Erythroblast (primary cell): ENCODE results near the gene DCAF15.
A peak's percentile ranks its signal among the peaks of the same experiment; 100 is the strongest.

Experiments used
- DNase-seq, 2 experiments: peaks; one replicate each; lab custom pipeline; 2025; lab: John Stamatoyannopoulos, UW
- GATA1 ChIP-seq: IDR thresholded peaks from 2 replicates; pipeline ENCODE4 v1.6.1; 2011; ENCODE audit warnings: low read depth, mild to moderate bottlenecking, control low read depth, low read length, moderate library complexity
- POLR2A ChIP-seq: IDR thresholded peaks from 2 replicates; pipeline ENCODE4 v1.6.1; 2011; ENCODE audit warnings: mild to moderate bottlenecking, low read length

Gene DCAF15

DNA sequence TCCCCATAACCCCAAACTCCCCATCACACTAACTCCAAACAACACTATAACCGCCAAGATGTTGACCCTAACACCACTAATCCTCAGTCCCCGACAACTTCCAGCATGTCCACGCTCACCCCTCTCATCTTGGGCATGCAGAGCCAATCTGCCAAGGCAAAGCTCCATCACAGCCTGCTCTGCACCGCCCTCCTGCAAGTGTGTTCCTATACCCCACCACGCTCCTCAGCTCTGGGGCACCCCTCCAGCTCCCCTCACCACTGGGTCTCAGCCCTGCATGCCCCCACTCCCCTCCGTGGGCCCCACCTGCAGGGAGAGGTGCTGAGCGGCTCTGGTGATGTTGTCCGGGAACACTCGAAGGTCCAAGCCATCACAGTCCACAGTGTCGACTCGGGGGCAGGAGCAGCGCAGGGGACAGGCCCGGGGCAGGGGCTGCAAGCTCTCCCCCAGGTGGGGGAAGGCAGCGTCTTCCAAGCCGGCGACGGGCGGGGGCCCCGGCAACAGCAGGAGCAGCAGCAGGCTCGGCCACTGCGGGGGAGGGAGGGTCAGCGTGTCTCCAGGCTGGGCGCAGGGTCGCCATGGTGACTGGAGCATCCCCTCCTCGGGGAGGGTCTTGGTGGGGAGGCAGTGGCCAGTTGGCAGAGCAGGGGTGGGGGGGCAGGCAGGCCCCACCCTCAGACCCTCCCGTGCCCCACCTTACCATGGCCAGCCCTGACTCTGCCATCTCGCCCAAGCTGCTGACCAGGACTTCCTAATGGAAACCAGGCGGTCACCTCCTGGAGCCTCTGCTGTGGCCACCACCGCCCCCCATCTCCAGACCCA is 14.6 kb upstream of the DCAF15 start:
- TF ChIP-seq GATA1 (no peak), POLR2A (no peak)
- DNase-seq: no peak

GRCh38 chr19:13938301-13939064 is 13.8 kb upstream of the DCAF15 start, which contains the start of gene PODNL1:
Gene PODNL1, minus strand, starts transcription at chr19:13938417. Its CDS starts 236 bp downstream, at chr19:13938181.
- TF ChIP-seq POLR2A: no peak
- TF ChIP-seq GATA1: no peak
- DNase-seq: no peak

DNA sequence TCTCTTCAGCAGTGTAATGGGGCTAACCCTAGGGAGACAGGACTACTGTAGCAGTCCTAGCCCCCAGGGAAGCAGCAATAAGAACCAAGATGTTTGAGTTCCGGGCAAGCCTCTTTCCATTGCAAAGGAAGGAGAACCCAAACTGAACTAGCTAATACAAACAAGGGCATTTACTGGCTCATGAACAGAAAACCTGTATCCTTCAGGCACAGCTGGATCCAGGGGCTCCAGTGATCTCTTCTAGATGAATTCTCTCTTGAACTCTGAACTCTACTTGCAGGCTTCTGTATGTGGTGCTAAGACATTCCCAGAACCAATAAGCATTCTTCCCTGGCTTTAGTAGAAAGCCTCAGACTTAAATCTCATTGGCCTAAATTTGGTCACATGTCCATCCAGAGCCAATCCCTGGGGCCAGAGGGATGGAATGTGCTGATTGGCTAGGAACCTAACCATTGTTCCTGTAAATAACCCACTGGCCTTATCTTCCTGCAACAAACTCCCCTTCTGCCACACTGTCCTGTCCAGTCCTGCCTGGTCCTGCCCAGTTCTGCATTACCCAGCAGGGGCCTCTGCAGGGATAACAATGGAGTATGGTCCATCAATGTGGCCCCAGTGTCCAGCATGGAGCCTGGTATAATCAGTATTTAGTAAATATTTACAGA is 10.2 kb upstream of the DCAF15 start:
- TF ChIP-seq GATA1 (no peak), POLR2A (no peak)
- DNase-seq: peak in 1 of 2 experiments; percentile 27

DNA sequence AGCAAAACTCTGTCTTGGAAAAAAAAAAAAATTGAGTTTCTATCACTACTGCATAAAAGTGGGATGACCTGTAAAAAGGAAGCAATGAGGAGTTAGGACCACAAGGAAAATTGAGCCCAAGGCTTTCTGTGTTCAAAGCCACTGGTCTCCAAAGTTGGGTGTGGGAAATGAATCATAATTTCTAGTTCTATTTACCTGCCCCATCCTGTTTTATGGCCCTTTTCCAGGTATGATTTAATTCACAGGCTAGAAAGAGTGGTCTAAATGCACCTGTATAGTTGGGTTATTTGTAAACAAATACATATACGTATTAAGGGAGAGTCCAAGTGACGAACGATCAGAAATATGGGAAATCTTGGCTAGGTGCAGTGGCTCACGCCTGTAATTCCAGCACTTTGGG is 5.9 kb upstream of the DCAF15 start:
- no peak for DNase-seq
- TF ChIP-seq GATA1 (no peak), POLR2A (no peak)

DNA sequence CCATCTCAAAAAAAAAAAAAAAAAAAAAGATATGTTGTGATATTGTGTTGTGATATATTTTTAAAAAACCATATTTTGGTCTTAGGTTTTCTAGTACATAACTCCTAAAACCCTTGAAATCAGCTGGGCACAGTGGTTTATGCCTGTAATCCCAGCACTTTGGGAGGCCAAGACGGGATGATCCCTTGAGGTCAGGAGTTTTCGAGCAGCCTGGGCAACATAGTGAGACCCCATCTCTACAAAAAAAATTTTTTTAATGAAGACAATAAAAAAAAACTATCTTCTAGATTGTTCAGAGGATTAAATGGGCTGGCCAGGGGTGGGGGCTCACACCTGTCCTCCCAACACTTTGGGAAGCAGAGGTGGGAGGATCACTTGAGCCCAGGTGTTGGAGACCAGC is 1.3 kb upstream of the DCAF15 start:
- no peak for TF ChIP-seq POLR2A
- no peak for TF ChIP-seq GATA1
- DNase-seq: no peak

DNA sequence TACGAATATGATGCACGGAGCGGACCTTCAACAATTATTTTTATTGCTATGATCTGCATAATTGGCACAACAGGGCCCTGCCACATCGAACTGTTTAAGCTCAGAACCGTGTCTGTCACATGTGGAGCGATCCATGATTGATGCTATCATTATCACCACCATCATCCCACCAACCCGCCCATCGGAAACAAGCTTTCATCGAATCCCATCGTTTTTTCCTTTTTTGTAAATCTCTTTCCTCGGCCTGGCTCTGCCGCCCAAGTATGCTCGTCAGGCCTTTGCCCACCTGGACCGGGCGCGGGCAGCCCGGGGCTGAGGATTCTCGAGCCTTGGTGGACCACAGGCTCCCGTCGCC is 533 bp upstream of the DCAF15 start:
- DNase-seq: no peak
- no peak for TF ChIP-seq GATA1
- TF ChIP-seq POLR2A: no peak

DNA sequence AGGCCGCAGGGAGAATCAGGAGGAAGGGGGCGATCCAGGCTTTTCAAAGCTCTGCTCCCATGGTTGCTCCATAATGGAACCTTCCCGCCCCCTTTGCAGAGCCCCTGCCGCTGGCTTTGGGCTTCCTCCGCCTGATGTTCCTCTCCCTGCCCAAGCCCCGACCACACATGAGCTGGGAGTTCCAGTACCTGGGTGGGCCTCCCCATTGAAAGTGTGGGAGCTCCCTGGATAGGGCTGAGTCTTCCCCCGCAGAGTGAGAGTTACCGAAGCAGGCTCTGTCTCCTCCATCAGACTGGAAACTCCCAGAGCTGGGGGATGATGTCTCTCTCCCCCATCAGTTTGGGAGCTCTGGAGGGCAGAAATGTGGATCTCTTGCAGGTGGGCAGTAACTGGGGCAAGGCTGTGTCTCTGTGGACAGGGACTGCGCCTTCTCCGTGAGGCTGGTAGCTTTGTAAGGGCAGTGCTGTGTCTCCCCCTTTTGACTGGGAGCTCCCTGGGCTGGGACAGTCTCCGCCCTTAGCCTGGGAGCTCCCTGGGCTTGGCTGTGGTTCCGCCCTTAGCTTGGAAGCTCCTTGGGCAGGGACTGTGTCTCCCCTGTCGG is 722 bp downstream of the DCAF15 start:
- TF ChIP-seq POLR2A (peak; percentile 61), GATA1 (no peak)
- DNase-seq: peak; percentile 49 to 65

DNA sequence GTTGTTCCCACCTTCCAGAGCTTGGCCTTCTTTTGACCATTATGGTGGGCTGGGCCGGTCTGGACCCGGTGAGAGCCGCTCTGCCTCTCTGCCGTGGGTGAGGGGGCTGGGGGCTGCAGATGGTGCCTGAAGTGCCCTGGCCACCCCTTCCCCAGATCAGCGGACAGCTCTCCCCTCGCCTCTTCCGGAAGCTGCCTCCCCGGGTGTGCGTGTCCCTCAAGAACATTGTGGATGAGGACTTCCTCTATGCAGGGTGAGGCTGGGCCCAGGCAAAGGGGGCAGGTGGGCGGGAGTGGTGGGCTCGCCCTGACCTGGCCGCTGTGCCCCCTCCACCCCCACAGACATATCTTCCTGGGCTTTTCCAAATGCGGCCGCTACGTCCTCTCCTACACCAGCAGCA is 1.9 kb downstream of the DCAF15 start:
- TF ChIP-seq POLR2A: no peak
- no peak for TF ChIP-seq GATA1
- no peak for DNase-seq

- TF ChIP-seq POLR2A: no peak
- no peak for TF ChIP-seq GATA1
- no peak for DNase-seq
These were observed 3.5 kb downstream of the DCAF15 start for GRCh38 chr19:13955662-13956364.

GRCh38 chr19:13956365-13956744 is 4.0 kb downstream of the DCAF15 start:
- TF ChIP-seq GATA1: no peak
- DNase-seq: no peak

DNA sequence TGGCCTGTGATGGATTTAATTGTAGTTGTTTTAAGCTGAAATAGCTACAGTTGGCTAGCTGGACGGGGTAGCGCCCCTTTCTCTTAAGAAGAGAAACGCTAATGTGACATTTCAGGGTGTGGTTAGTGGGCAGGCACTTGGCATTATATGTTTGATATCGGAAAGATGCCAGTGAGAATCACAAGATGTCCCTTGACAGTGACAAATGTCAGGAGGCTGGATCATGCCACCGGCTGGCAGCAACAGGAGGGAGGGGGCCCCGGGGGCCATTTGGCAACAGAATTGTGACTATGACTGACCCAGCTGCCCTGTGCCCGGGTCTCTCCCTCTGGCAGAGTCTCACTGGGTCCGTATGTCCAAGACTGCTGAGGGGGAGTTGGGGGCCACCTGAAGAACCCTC is 4.7 kb downstream of the DCAF15 start:
- TF ChIP-seq GATA1: no peak
- TF ChIP-seq POLR2A: peak; percentile 30
- DNase-seq: no peak

- TF ChIP-seq POLR2A (peak; percentile 10), GATA1 (no peak)
- DNase-seq: peak; percentile 45 to 72
These were observed 5.7 kb downstream of the DCAF15 start for GRCh38 chr19:13958043-13958442.
